H1 (cell line): ENCODE data around the gene BTC. TPM values are rescaled to one million over a fixed set of nuclear protein-coding genes. Genes with fewer than 3 reads are reported as not detected.

Experiments
- CTCF ChIA-PET: fragments of 300-600 bp; sonication (Branson Sonifier 250); formaldehyde crosslinking; loops from one replicate; lab custom pipeline; 2021; ENCODE audit not compliant: partially characterized antibody; lab: Charles Lee
- POLR2A ChIA-PET: fragments of 300-600 bp; sonication (Branson Sonifier 250); formaldehyde crosslinking; loops from one replicate; lab custom pipeline; 2021; ENCODE audit warnings: inconsistent platforms; ENCODE audit not compliant: partially characterized antibody; lab: Charles Lee
- DNase-seq, 2 experiments: peaks; one replicate each; pipeline versions ENCODE4 v3.0.0 to v3.0.0-alpha.2; 2010 to 2022; ENCODE audit warnings: low spot score in 2 of 2, low read depth in 1 of 2, mixed read lengths in 1 of 2
- FAIRE-seq: peaks from 2 replicates; lab custom pipeline; 2011; peaks lifted over from hg19 to GRCh38; lab: Jason Lieb, UNC
- H2AFZ ChIP-seq: 2 replicates; pipeline ENCODE4 v1.8.1; 2012; ENCODE audit warnings: low read length, inconsistent platforms
- H2AK5ac ChIP-seq: 2 replicates; pipeline ENCODE4 v1.6.1; 2013; ENCODE audit warnings: low read depth, low read length
- H2BK120ac ChIP-seq: replicated peaks from 2 replicates; pipeline ENCODE3; 2013; ENCODE audit warnings: low read depth, low read length, inconsistent platforms
- H2BK12ac ChIP-seq: 2 replicates; pipeline ENCODE4 v1.6.1; 2013; ENCODE audit warnings: low read depth, low read length
- H2BK15ac ChIP-seq: 2 replicates; pipeline ENCODE4 v1.6.1; 2013; ENCODE audit warnings: low read length
- H2BK20ac ChIP-seq: 2 replicates; pipeline ENCODE4 v1.6.1; 2013; ENCODE audit warnings: low read length
- H2BK5ac ChIP-seq: 2 replicates; pipeline ENCODE4 v1.6.1; 2013; ENCODE audit warnings: low read depth, low read length
- H3K14ac ChIP-seq: 2 replicates; pipeline ENCODE4 v1.6.1; 2013; ENCODE audit warnings: inconsistent platforms; ENCODE audit not compliant: insufficient read length
- H3K18ac ChIP-seq: 2 replicates; pipeline ENCODE4 v1.6.1; 2013; ENCODE audit warnings: low read length; ENCODE audit errors: extremely low read depth
- H3K23ac ChIP-seq: 2 replicates; pipeline ENCODE4 v1.6.1; 2013; ENCODE audit warnings: inconsistent platforms; ENCODE audit not compliant: insufficient read length
- H3K23me2 ChIP-seq: 2 replicates; pipeline ENCODE4 v1.6.1; 2013; ENCODE audit warnings: low read depth, low read length
- H3K27ac ChIP-seq: 2 replicates; pipeline ENCODE4 v1.6.1; 2011; ENCODE audit warnings: low read depth, low read length, inconsistent platforms
- H3K27me3 ChIP-seq, 4 experiments: replicated peaks in 1 of 4; 1 replicate in 1 of 4; 2 replicates in 3 of 4; pipeline versions ENCODE4 v1.6.1 to v1.8.1; 2011 to 2013; ENCODE audit warnings: low read length in 3 of 4, mild to moderate bottlenecking in 3 of 4, inconsistent platforms in 2 of 4, mixed read lengths in 2 of 4, moderate library complexity in 1 of 4; ENCODE audit not compliant: control insufficient read depth in 3 of 4, insufficient read depth in 3 of 4; ENCODE audit errors: extremely low read depth in 1 of 4
- H3K36me3 ChIP-seq, 4 experiments: 2 replicates each; pipeline versions ENCODE4 v1.6.1 to v1.8.1; 2011 to 2013; ENCODE audit warnings: mild to moderate bottlenecking in 4 of 4, low read length in 3 of 4, moderate library complexity in 2 of 4, control low read depth in 1 of 4, inconsistent platforms in 1 of 4; ENCODE audit not compliant: insufficient read depth in 4 of 4, control insufficient read depth in 2 of 4
- H3K4ac ChIP-seq: replicated peaks from 2 replicates; pipeline ENCODE3; 2013; ENCODE audit warnings: low read length, low read depth, mixed read lengths, inconsistent platforms; ENCODE audit not compliant: insufficient read length
- H3K4me1 ChIP-seq, 4 experiments: replicated peaks in 1 of 4; 1 replicate in 1 of 4; 2 replicates in 3 of 4; pipeline versions ENCODE4 v1.6.1 to v1.8.1; 2011 to 2013; ENCODE audit warnings: low read length in 3 of 4, inconsistent platforms in 2 of 4, mixed read lengths in 1 of 4; ENCODE audit not compliant: insufficient read depth in 4 of 4, control insufficient read depth in 3 of 4
- H3K4me2 ChIP-seq, 2 experiments: 2 replicates each; pipeline versions ENCODE4 v1.6.1 to v1.8.1; 2011 to 2013; ENCODE audit warnings: low read depth in 2 of 2, low read length in 2 of 2, control low read depth in 1 of 2, inconsistent platforms in 1 of 2, mild to moderate bottlenecking in 1 of 2; ENCODE audit not compliant: insufficient read depth in 1 of 2
- H3K4me3 ChIP-seq, 4 experiments: fragments of 200-600, 300-600 bp in 1 of 4; sonication (generic), shearing (Covaris generic), sonication (Bioruptor Twin) in 1 of 4; 2 replicates each; pipeline versions ENCODE4 v1.5.1 to v1.8.1; 2011 to 2016; ENCODE audit warnings: low read length in 4 of 4, low read depth in 3 of 4, control low read depth in 2 of 4, inconsistent platforms in 2 of 4, mild to moderate bottlenecking in 2 of 4, mixed read lengths in 1 of 4, moderate library complexity in 1 of 4; ENCODE audit not compliant: insufficient read depth in 2 of 4; ENCODE audit errors: extremely low read depth in 1 of 4
- H3K56ac ChIP-seq: replicated peaks from 2 replicates; pipeline ENCODE3; 2013; ENCODE audit warnings: low read depth, mild to moderate bottlenecking, mixed read lengths, low read length, inconsistent platforms; ENCODE audit not compliant: insufficient read length
- H3K79me1 ChIP-seq: 2 replicates; pipeline ENCODE4 v1.6.1; 2013; ENCODE audit warnings: low read depth, low read length, control low read depth
- H3K79me2 ChIP-seq, 2 experiments: 2 replicates each; pipeline versions ENCODE4 v1.6.1 to v1.8.1; 2012 to 2013; ENCODE audit warnings: low read length in 2 of 2, mild to moderate bottlenecking in 2 of 2, inconsistent platforms in 1 of 2; ENCODE audit not compliant: insufficient read depth in 2 of 2, control insufficient read depth in 1 of 2
- H3K9ac ChIP-seq, 4 experiments: replicated peaks in 1 of 4; 1 replicate in 1 of 4; 2 replicates in 3 of 4; pipeline versions ENCODE4 v1.6.1 to v1.8.1; 2011 to 2013; ENCODE audit warnings: low read depth in 3 of 4, low read length in 3 of 4, control low read depth in 2 of 4, mild to moderate bottlenecking in 2 of 4, moderate library complexity in 2 of 4, inconsistent platforms in 1 of 4; ENCODE audit errors: extremely low read depth in 1 of 4
- H3K9me3 ChIP-seq, 2 experiments: 2 replicates each; pipeline versions ENCODE4 v1.6.1 to v1.8.1; 2012 to 2013; ENCODE audit warnings: mild to moderate bottlenecking in 2 of 2, moderate library complexity in 2 of 2, control low read depth in 1 of 2, inconsistent platforms in 1 of 2, low read depth in 1 of 2, low read length in 1 of 2, mixed read lengths in 1 of 2; ENCODE audit not compliant: insufficient read depth in 2 of 2
- H4K20me1 ChIP-seq, 2 experiments: replicated peaks in 1 of 2; 2 replicates each; pipeline versions ENCODE3 to v1.8.1; 2011 to 2013; ENCODE audit warnings: inconsistent platforms in 2 of 2, low read length in 2 of 2, mild to moderate bottlenecking in 1 of 2; ENCODE audit not compliant: insufficient read depth in 2 of 2, control insufficient read depth in 1 of 2
- H4K5ac ChIP-seq: 2 replicates; pipeline ENCODE4 v1.6.1; 2013; ENCODE audit warnings: low read length, low read depth, mixed read lengths, inconsistent platforms; ENCODE audit not compliant: insufficient read length
- H4K8ac ChIP-seq: 2 replicates; pipeline ENCODE4 v1.8.0; 2013; ENCODE audit warnings: mild to moderate bottlenecking, moderate library complexity, low read length, inconsistent platforms; ENCODE audit not compliant: insufficient read depth; ENCODE audit errors: extremely low read depth
- H4K91ac ChIP-seq: replicated peaks from 2 replicates; pipeline ENCODE3; 2013; ENCODE audit warnings: low read length, mixed read lengths, inconsistent platforms; ENCODE audit not compliant: insufficient read length
- BACH1 ChIP-seq: IDR thresholded peaks from 2 replicates; pipeline ENCODE4 v1.6.1; 2012; ENCODE audit warnings: low read length, improper control_type of control experiment
- CBX5 ChIP-seq: fragments of 300-800, 300-1000 bp; sonication (generic); IDR thresholded peaks from 2 replicates; pipeline ENCODE4 v1.7.1; 2016; ENCODE audit warnings: antibody characterized with exemption, low read length, low read depth
- CHD2 ChIP-seq: IDR thresholded peaks from 2 replicates; pipeline ENCODE4 v1.6.1; 2012; ENCODE audit warnings: low read length, improper control_type of control experiment
- CREB1 ChIP-seq: IDR thresholded peaks from 2 replicates; pipeline ENCODE4 v1.6.1; 2012; ENCODE audit warnings: inconsistent platforms
- CTBP2 ChIP-seq: IDR thresholded peaks from 2 replicates; pipeline ENCODE4 v1.7.0; 2011; ENCODE audit warnings: borderline replicate concordance, mild to moderate bottlenecking, moderate library complexity, mixed read lengths, low read length; ENCODE audit not compliant: insufficient read depth, insufficient read length
- CTCF ChIP-seq, 3 experiments: IDR thresholded peaks; 1 replicate in 2 of 3; 2 replicates in 1 of 3; pipeline versions ENCODE4 v1.5.1 to v1.6.1; 2011; ENCODE audit warnings: low read length in 3 of 3, mild to moderate bottlenecking in 3 of 3, inconsistent platforms in 2 of 3, low read depth in 1 of 3, moderate library complexity in 1 of 3; ENCODE audit not compliant: insufficient read depth in 1 of 3; ENCODE audit errors: control extremely low read depth in 1 of 3
- FOSL1 ChIP-seq: IDR thresholded peaks from 2 replicates; pipeline ENCODE4 v1.6.1; 2011; ENCODE audit warnings: mild to moderate bottlenecking, low read depth, low read length, moderate library complexity; ENCODE audit not compliant: insufficient read depth
- JUND ChIP-seq: IDR thresholded peaks from 2 replicates; pipeline ENCODE4 v1.6.1; 2011; ENCODE audit warnings: mild to moderate bottlenecking, improper control_type of control experiment, low read length
- POLR2A ChIP-seq, 2 experiments: IDR thresholded peaks; 1 replicate in 1 of 2; 2 replicates in 1 of 2; pipeline ENCODE4 v1.6.1; 2011; ENCODE audit warnings: low read depth in 2 of 2, low read length in 2 of 2, mild to moderate bottlenecking in 2 of 2; ENCODE audit errors: control extremely low read depth in 1 of 2
- POLR2AphosphoS5 ChIP-seq: IDR thresholded peaks from 2 replicates; pipeline ENCODE4 v1.6.1; 2011; ENCODE audit warnings: low read depth, low read length
- POU5F1 ChIP-seq: IDR thresholded peaks from 2 replicates; pipeline ENCODE4 v1.6.1; 2011; ENCODE audit warnings: low read depth, mild to moderate bottlenecking, low read length, moderate library complexity
- SP4 ChIP-seq: IDR thresholded peaks from 2 replicates; pipeline ENCODE4 v1.6.1; 2012; ENCODE audit warnings: low read length, inconsistent platforms
- TAF1 ChIP-seq: IDR thresholded peaks from 2 replicates; pipeline ENCODE4 v1.6.1; 2011; ENCODE audit warnings: mild to moderate bottlenecking, low read depth, low read length
- TAF7 ChIP-seq: optimal IDR thresholded peaks from 2 replicates; pipeline ENCODE3; 2011; ENCODE audit warnings: low read depth, mild to moderate bottlenecking, inconsistent platforms, low read length, moderate library complexity, borderline replicate concordance
- YY1 ChIP-seq: IDR thresholded peaks from 2 replicates; pipeline ENCODE4 v1.6.1; 2011; ENCODE audit warnings: low read depth, mild to moderate bottlenecking, low read length
- WGBS, 2 experiments: shearing (Covaris generic) in 1 of 2; methylation state at CpG; one replicate each; pipeline versions ENCODE4 v1.1.6 to v1.1.7; 2013 to 2015; ENCODE audit warnings: low lambda C conversion rate in 2 of 2, mixed read lengths in 2 of 2, inconsistent platforms in 1 of 2, low coverage in 1 of 2, missing lambda C conversion rate in 1 of 2; ENCODE audit not compliant: insufficient replicate concordance in 2 of 2, insufficient coverage in 1 of 2, insufficient read length in 1 of 2; ENCODE audit errors: extremely low coverage in 1 of 2, missing lambda C conversion rate in 1 of 2; 5-methylcytosine and 5-hydroxymethylcytosine counted together
- polyA plus RNA-seq, 7 experiments: library from polyadenylated mRNA; depleted of rRNA in 3 of 7; stranded (reverse) in 5 of 7; unstranded in 2 of 7; fragments of >200 nt in 5 of 7; fragments of 200-250 nt in 2 of 7; gene quantifications; 1 replicate in 5 of 7; 2 replicates in 1 of 7; 4 replicates in 1 of 7; pipeline versions ENCODE4 v1.2.1 to v1.2.3, GENCODE V29; 2011 to 2013; ENCODE audit warnings: missing spikeins in 2 of 7, mixed read lengths in 2 of 7
- total RNA-seq: library from RNA; stranded (reverse); fragmentation: NEBNext Ultra II Directional; extraction: Animal tissue kit (Norgen Biotek cat#: 25700); gene quantifications from 2 replicates; pipeline ENCODE4 v1.2.1, GENCODE V29; 2021

Gene BTC
- total and polyA plus RNA-seq, 2 of the 8 experiments (the other 6 are each of a cell fraction or from before 2014, with no cell fraction given): 0.09 TPM; not detected in 1

GRCh38 chr4:74764119-74764518 lies 30.2 kb downstream of the BTC start:
- no peak overlapping the region for H4K5ac ChIP-seq
- no peak for TF ChIP-seq TAF7
- TF ChIP-seq CBX5: no peak
- TF ChIP-seq POLR2AphosphoS5: no peak
- TF ChIP-seq JUND: no peak
- TF ChIP-seq SP4: no peak
- no peak for TF ChIP-seq POLR2A (IDR thresholded peaks at IDR 0.05; ENCODE audit: control extremely low read depth in 1 of 2, low read depth in 2 of 2, low read length in 2 of 2)
- TF ChIP-seq FOSL1: no peak
- TF ChIP-seq CREB1: no peak
- no peak for TF ChIP-seq TAF1
- TF ChIP-seq CTBP2: no peak
- TF ChIP-seq YY1: no peak
- TF ChIP-seq POU5F1: no peak
- no peak for TF ChIP-seq BACH1
- TF ChIP-seq CHD2: no peak
- no peak for TF ChIP-seq CTCF (IDR thresholded peaks at IDR 0.05; ENCODE audit: control extremely low read depth in 1 of 3, insufficient read depth in 1 of 3, low read depth in 1 of 3, low read length in 3 of 3)

More at GRCh38 chr4:74764119-74764518, 30.2 kb downstream of the BTC start:
- no peak overlapping the region for H3K4me2 ChIP-seq
- no peak overlapping the region for H3K18ac ChIP-seq
- no peaks in the 10 kb centered on the region for H3K23me2 ChIP-seq
- no peaks in the 10 kb centered on the region for H3K79me1 ChIP-seq
- no peaks in the 10 kb centered on the region for H3K79me2 ChIP-seq
- H4K8ac ChIP-seq: no peak overlapping the region
- H3K9me3 ChIP-seq: no peaks in the 10 kb centered on the region
- ChIA-PET POLR2A (no interaction called here), CTCF (no interaction called here)
- no peak overlapping the region for H2BK15ac ChIP-seq
- no peak overlapping the region for H3K9ac ChIP-seq
- no peaks in the 10 kb centered on the region for H3K36me3 ChIP-seq
- H3K27me3 ChIP-seq: no peaks in the 10 kb centered on the region
- H3K27ac ChIP-seq: no peak overlapping the region
- H3K4me1 ChIP-seq: no peaks in the 10 kb centered on the region
- DNase-seq: no peak
- H4K91ac ChIP-seq: no peak overlapping the region
- no peak overlapping the region for H3K14ac ChIP-seq
- no peak overlapping the region for H2AK5ac ChIP-seq
- FAIRE-seq: no peak
- H4K20me1 ChIP-seq: no peaks in the 10 kb centered on the region
- WGBS, 2 experiments: 84% methylated on average over 2 of the region's 2 CpGs; no CpG with 5 or more reads in 1 of the 2 experiments
- no peak overlapping the region for H2BK20ac ChIP-seq
- H2BK12ac ChIP-seq: no peak overlapping the region
- no peak overlapping the region for H3K23ac ChIP-seq
- H2BK5ac ChIP-seq: no peak overlapping the region
- H2BK120ac ChIP-seq: no peak overlapping the region
- no peak overlapping the region for H2AFZ ChIP-seq
- H3K4ac ChIP-seq: no peak overlapping the region
- no peak overlapping the region for H3K4me3 ChIP-seq
- H3K56ac ChIP-seq: no peak overlapping the region
